T-helper 22 cell (primary cell): ENCODE data around the gene STEEP1.
A peak's percentile ranks its signal among the peaks of the same experiment; 100 is the strongest.
"Not testable (repeated sequence)": the region's sequence is repeated elsewhere in the genome, so short reads cannot be mapped to it uniquely, and the experiment has no call there.

ENCODE experiments used
- DNase-seq: peaks from one replicate; pipeline ENCODE4 v3.0.0-alpha.2; 2020; ENCODE audit warnings: low read depth

STEEP1 gene

GRCh38 chrX:119529345-119530276 is 35.6 kb downstream of the STEEP1 start:
- no peak for DNase-seq

GRCh38 chrX:119523664-119524184 is 41.5 kb downstream of the STEEP1 start:
- DNase-seq: no peak

GRCh38 chrX:119521246-119521645 is 44.0 kb downstream of the STEEP1 start:
- no peak for DNase-seq

GRCh38 chrX:119518371-119518770 is 46.8 kb downstream of the STEEP1 start:
- DNase-seq: no peak

GRCh38 chrX:119516157-119516702 is 49.0 kb downstream of the STEEP1 start:
- peak; percentile 5 for DNase-seq

GRCh38 chrX:119512146-119512800 is 52.9 kb downstream of the STEEP1 start:
- DNase-seq: no peak

- no peak for DNase-seq
Measured at GRCh38 chrX:119507206-119507605, 58.0 kb downstream of the STEEP1 start.

- DNase-seq: no peak
Measured at GRCh38 chrX:119505945-119506344, 59.3 kb downstream of the STEEP1 start.

- not testable (repeated sequence) for DNase-seq
Measured at GRCh38 chrX:119505145-119505544, 60.1 kb downstream of the STEEP1 start.

GRCh38 chrX:119503484-119503861 is 61.7 kb downstream of the STEEP1 start:
- no peak for DNase-seq

GRCh38 chrX:119502727-119503483 is 62.3 kb downstream of the STEEP1 start:
- DNase-seq: no peak

- no peak for DNase-seq
Measured at GRCh38 chrX:119501511-119502148, 63.6 kb downstream of the STEEP1 start.

GRCh38 chrX:119500061-119500800 is 65.0 kb downstream of the STEEP1 start:
- DNase-seq: no peak

GRCh38 chrX:119497185-119497584 is 68.0 kb downstream of the STEEP1 start:
- DNase-seq: no peak

GRCh38 chrX:119495734-119496726 is 69.2 kb downstream of the STEEP1 start:
- DNase-seq: no peak

- DNase-seq: not testable (repeated sequence)
Measured at GRCh38 chrX:119493851-119494495, 71.2 kb downstream of the STEEP1 start.

- DNase-seq: no peak
Measured at GRCh38 chrX:119492463-119492862, 72.7 kb downstream of the STEEP1 start.

- DNase-seq: no peak
Measured at GRCh38 chrX:119489212-119490074, 75.8 kb downstream of the STEEP1 start.
